SW 1271 (cell line): ENCODE data around the gene ADPRH.

Experiments
- DNase-seq, 2 experiments: peaks; one replicate each; lab custom pipeline; 2025; lab: John Stamatoyannopoulos, UW

Gene ADPRH

GRCh38 chr3:119596398-119596797 is 17.1 kb downstream of the ADPRH start:
- no peak for DNase-seq

GRCh38 chr3:119597548-119598288 is 18.4 kb downstream of the ADPRH start, which contains the start of gene PLA1A:
PLA1A (plus strand) TSS chr3:119597885; CDS start chr3:119597914, 29 bp downstream.
- no peak for DNase-seq

- DNase-seq = no peak
These were observed 19.3 kb downstream of the ADPRH start for GRCh38 chr3:119598410-119599098.

GRCh38 chr3:119599558-119600174 is 20.4 kb downstream of the ADPRH start:
- no peak for DNase-seq

GRCh38 chr3:119600732-119601131 is 21.4 kb downstream of the ADPRH start:
- DNase-seq = no peak

GRCh38 chr3:119601154-119601553 is 21.9 kb downstream of the ADPRH start:
- no peak for DNase-seq

- no peak for DNase-seq
These were observed 23.4 kb downstream of the ADPRH start for GRCh38 chr3:119602676-119603075.

GRCh38 chr3:119604878-119605277 is 25.6 kb downstream of the ADPRH start:
- DNase-seq = no peak

GRCh38 chr3:119608405-119609000 is 29.2 kb downstream of the ADPRH start:
- no peak for DNase-seq

- DNase-seq = no peak
These were observed 30.0 kb downstream of the ADPRH start for GRCh38 chr3:119609301-119609700.

GRCh38 chr3:119611664-119612063 is 32.4 kb downstream of the ADPRH start:
- no peak for DNase-seq

GRCh38 chr3:119613201-119613600 is 33.9 kb downstream of the ADPRH start:
- DNase-seq = no peak

- no peak for DNase-seq
These were observed 34.6 kb downstream of the ADPRH start for GRCh38 chr3:119613872-119614271.

GRCh38 chr3:119616056-119616455 is 36.8 kb downstream of the ADPRH start:
- no peak for DNase-seq

GRCh38 chr3:119619094-119619493 is 39.8 kb downstream of the ADPRH start:
- DNase-seq = no peak

- DNase-seq = no peak
These were observed 41.6 kb downstream of the ADPRH start for GRCh38 chr3:119620899-119621298.

GRCh38 chr3:119624002-119624720 is 44.9 kb downstream of the ADPRH start:
- no peak for DNase-seq

- no peak for DNase-seq
These were observed 46.3 kb downstream of the ADPRH start for GRCh38 chr3:119625451-119626153.

GRCh38 chr3:119626196-119626595 is 46.9 kb downstream of the ADPRH start:
- DNase-seq = no peak

GRCh38 chr3:119627461-119627860 is 48.2 kb downstream of the ADPRH start:
- no peak for DNase-seq

GRCh38 chr3:119628390-119628789 is 49.1 kb downstream of the ADPRH start:
- no peak for DNase-seq
